Vagina (tissue), 2 donors: ENCODE results near the gene PLEKHJ1.

Experiments
- CTCF ChIP-seq, 3 experiments: fragments of 450-650 bp in 2 of 3; fragments of 200-600 bp in 1 of 3; sonication (generic) in 1 of 3; IDR thresholded peaks; one replicate each; pipeline ENCODE4 v1.5.1; 2017 to 2019; ENCODE audit warnings: antibody characterized with exemption in 3 of 3, mild to moderate bottlenecking in 2 of 3, moderate library complexity in 2 of 3
- POLR2A ChIP-seq, 2 donors: fragments of 450-650 bp; IDR thresholded peaks; one replicate each; pipeline ENCODE4 v1.6.1; 2017; ENCODE audit warnings: antibody characterized with exemption in 2 of 2, mild to moderate bottlenecking in 2 of 2, moderate library complexity in 2 of 2
- POLR2AphosphoS5 ChIP-seq, 2 donors: sonication (generic); formaldehyde crosslinking; IDR thresholded peaks; one replicate each; pipeline ENCODE4 v1.9.0; 2017; ENCODE audit warnings: antibody characterized with exemption in 2 of 2, mild to moderate bottlenecking in 2 of 2, low read depth in 1 of 2; ENCODE audit not compliant: insufficient read depth in 1 of 2

- no peak for TF ChIP-seq POLR2AphosphoS5 (IDR thresholded peaks at IDR 0.05; ENCODE audit: insufficient read depth in 1 of 2, low read depth in 1 of 2)
- TF ChIP-seq CTCF (IDR thresholded peaks at IDR 0.05) = no peak
- TF ChIP-seq POLR2A (IDR thresholded peaks at IDR 0.05) = no peak
These were observed 11.3 kb downstream of the PLEKHJ1 start for GRCh38 chr19:2224754-2225349.
